Amniotic stem cell (primary cell): ENCODE results near the gene CLEC16A.

Experiments
- DNase-seq: peaks from one replicate; lab custom pipeline; 2025; lab: John Stamatoyannopoulos, UW

CLEC16A gene

GRCh38 chr16:11224894-11225676, 280.7 kb downstream of the CLEC16A start:
- no peak for DNase-seq

DNA sequence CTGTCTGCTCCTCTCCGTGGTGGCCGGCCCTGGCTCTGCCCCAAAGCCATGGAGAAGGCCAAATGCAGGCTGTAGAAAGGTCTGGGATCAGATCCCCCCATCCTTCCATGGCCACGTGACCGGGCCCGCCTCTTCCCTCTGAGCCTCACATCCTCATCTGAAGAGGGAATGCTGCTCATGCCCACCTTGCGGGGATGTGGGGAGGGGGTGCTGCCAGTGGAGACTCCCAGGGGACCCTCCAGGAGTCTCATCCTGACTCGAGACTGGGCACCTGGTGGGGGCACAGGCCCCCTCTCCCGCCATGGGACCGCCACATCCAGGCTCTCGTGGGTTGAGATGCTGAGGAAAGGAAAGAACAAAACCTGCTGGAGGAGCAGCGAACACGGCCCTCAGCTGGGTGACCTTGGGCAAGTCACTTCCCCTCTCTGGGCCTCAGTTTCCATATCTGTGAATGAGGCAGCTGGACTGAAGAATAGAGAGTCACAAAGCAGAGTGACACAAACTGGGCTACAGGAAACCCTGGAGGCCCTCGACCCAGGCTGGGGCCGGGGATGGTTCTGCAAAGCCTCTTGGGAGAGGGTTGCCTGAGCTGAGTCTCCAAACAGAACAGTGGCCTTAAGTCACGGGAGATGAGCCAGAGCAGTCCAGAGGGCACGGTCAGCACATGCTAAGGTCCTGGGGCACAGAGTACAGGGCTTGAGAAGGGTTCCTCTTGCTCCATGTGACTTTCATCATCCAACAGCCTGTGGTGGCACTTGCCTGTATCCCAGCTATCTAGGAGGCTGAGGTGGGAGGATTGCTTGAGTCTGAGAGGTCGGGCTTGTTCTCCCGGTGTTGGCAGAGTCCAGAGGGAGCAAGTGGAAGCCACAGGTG, 281.5 kb downstream of the CLEC16A start:
- DNase-seq, result no peak

DNA sequence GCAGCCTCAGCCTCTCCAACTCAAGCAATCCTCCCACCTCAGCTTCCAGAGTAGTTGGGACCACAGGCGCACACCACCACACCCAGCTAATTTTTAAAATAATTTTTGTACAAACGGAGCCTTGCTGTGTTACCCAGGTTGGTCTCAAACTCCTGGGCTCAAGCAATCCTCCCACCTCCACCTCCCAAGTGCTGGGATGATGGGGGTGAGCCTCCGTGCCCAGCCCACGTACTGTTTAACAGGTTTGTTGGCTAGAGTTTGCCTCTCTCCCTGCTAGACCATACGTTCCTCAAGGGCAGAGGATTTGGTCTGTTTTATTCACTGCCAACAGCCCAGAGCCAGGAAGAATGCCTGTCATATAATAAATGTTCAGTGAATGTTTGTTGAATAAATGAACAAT, 285.1 kb downstream of the CLEC16A start:
- DNase-seq, result no peak

DNA sequence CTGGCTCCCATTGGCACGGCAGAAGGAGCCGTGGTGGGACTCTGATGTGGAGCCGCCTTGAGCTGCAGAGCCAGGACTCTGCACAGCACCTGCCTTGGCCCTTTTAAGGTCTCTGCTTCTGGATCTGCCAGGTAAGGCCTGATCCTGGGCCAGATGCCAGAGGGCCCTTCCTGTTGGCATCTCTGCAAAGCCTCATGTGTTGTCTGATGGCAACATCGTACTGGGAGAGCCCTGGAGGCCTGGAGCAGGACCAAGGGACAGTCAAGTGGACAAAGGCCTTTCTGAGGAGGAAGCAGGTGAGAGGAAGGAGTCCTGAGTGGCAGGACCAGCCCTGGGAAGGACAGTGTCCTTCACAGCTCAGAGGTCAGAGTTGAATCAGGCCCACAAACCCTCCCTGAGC, 285.5 kb downstream of the CLEC16A start:
- no peak for DNase-seq

- DNase-seq, result no peak
Measured at GRCh38 chr16:11231367-11231970, 287.1 kb downstream of the CLEC16A start.
